H1 (cell line): ENCODE results near the gene CD28. TPM values are rescaled to one million over a fixed set of nuclear protein-coding genes. Genes with fewer than 3 reads are reported as not detected.

ENCODE experiments used
- CBX5 ChIP-seq: fragments of 300-800, 300-1000 bp; sonication (generic); IDR thresholded peaks from 2 replicates; pipeline ENCODE4 v1.7.1; 2016; ENCODE audit warnings: antibody characterized with exemption, low read length, low read depth
- CREB1 ChIP-seq: IDR thresholded peaks from 2 replicates; pipeline ENCODE4 v1.6.1; 2012; ENCODE audit warnings: inconsistent platforms
- GTF2F1 ChIP-seq: IDR thresholded peaks from 2 replicates; pipeline ENCODE4 v1.6.1; 2012; ENCODE audit warnings: low read depth, low read length, improper control_type of control experiment, borderline replicate concordance
- HDAC2 ChIP-seq, 2 experiments: fragments of 300-600 bp in 1 of 2; sonication (generic) in 1 of 2; IDR thresholded peaks; 2 replicates each; pipeline ENCODE4 v1.6.1; 2011 to 2012; ENCODE audit warnings: low read depth in 2 of 2, low read length in 2 of 2, mild to moderate bottlenecking in 2 of 2, moderate library complexity in 2 of 2, borderline replicate concordance in 1 of 2, inconsistent platforms in 1 of 2
- MAFK ChIP-seq: IDR thresholded peaks from 2 replicates; pipeline ENCODE4 v1.6.1; 2012; ENCODE audit warnings: low read depth, mild to moderate bottlenecking, improper control_type of control experiment, low read length
- RAD21 ChIP-seq, 2 experiments: IDR thresholded peaks in 1 of 2; conservative IDR thresholded peaks in 1 of 2; 2 replicates each; pipeline ENCODE4 v1.6.1; 2011; ENCODE audit warnings: low read depth in 2 of 2, low read length in 2 of 2, improper control_type of control experiment in 1 of 2, inconsistent platforms in 1 of 2, mild to moderate bottlenecking in 1 of 2, moderate library complexity in 1 of 2
- RNF2 ChIP-seq: fragments of 200-900, 300-1000 bp; sonication (generic); IDR thresholded peaks from 2 replicates; pipeline ENCODE4 v1.7.1; 2016; ENCODE audit warnings: borderline replicate concordance, low read depth, mild to moderate bottlenecking, antibody characterized with exemption, low read length; ENCODE audit not compliant: poor library complexity, severe bottlenecking; ENCODE audit errors: missing control alignments
- SUZ12 ChIP-seq: fragments of 200-600 bp; sonication (generic); IDR thresholded peaks from 2 replicates; pipeline ENCODE4 v1.6.1; 2012; ENCODE audit warnings: mild to moderate bottlenecking, inconsistent platforms, low read length, moderate library complexity, mixed read lengths
- TEAD4 ChIP-seq: IDR thresholded peaks from 2 replicates; pipeline ENCODE4 v1.6.1; 2012; ENCODE audit warnings: low read depth, low read length, inconsistent platforms, mixed read lengths
- ZNF274 ChIP-seq: IDR thresholded peaks from 2 replicates; pipeline ENCODE4 v1.7.0; 2012; ENCODE audit warnings: low read length, borderline replicate concordance; ENCODE audit errors: extremely low read depth
- polyA plus RNA-seq, 7 experiments: library from polyadenylated mRNA; depleted of rRNA in 3 of 7; stranded (reverse) in 5 of 7; unstranded in 2 of 7; fragments of >200 nt in 5 of 7; fragments of 200-250 nt in 2 of 7; gene quantifications; 1 replicate in 5 of 7; 2 replicates in 1 of 7; 4 replicates in 1 of 7; pipeline versions ENCODE4 v1.2.1 to v1.2.3, GENCODE V29; 2011 to 2013; ENCODE audit warnings: missing spikeins in 2 of 7, mixed read lengths in 2 of 7
- total RNA-seq: library from RNA; stranded (reverse); fragmentation: NEBNext Ultra II Directional; extraction: Animal tissue kit (Norgen Biotek cat#: 25700); gene quantifications from 2 replicates; pipeline ENCODE4 v1.2.1, GENCODE V29; 2021
- TF ChIP-seq, protein P1 (sequence below): fragments of 300-600 bp; sonication (generic); IDR thresholded peaks from 2 replicates; pipeline ENCODE4 v1.7.1; 2012; ENCODE audit warnings: low read length, moderate library complexity, mild to moderate bottlenecking, inconsistent platforms; ENCODE audit not compliant: insufficient replicate concordance

Gene CD28
- total and polyA plus RNA-seq, 2 of the 8 experiments (the other 6 are each of a cell fraction or from before 2014, with no cell fraction given), result not detected

DNA sequence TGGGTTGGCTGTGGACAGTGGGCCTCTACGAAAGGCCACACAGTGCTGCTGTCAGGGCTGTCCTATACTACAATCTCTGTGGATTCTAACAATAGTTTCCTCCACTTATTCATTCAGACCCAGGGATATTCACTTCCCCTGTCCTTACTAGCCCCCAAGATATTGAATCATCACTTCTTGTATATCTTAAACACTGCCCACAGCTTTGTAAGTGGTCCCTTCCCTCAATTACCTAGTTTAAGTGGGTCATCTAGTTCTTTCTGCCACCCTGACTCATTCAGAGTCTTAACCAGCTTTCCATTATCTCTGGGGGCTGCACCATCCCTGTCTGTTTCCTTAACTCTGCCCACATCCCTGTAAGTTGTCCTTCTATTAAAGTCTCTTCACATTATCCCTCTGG is 69.2 kb downstream of the CD28 start (continued):
- TF ChIP-seq, protein P1, sequence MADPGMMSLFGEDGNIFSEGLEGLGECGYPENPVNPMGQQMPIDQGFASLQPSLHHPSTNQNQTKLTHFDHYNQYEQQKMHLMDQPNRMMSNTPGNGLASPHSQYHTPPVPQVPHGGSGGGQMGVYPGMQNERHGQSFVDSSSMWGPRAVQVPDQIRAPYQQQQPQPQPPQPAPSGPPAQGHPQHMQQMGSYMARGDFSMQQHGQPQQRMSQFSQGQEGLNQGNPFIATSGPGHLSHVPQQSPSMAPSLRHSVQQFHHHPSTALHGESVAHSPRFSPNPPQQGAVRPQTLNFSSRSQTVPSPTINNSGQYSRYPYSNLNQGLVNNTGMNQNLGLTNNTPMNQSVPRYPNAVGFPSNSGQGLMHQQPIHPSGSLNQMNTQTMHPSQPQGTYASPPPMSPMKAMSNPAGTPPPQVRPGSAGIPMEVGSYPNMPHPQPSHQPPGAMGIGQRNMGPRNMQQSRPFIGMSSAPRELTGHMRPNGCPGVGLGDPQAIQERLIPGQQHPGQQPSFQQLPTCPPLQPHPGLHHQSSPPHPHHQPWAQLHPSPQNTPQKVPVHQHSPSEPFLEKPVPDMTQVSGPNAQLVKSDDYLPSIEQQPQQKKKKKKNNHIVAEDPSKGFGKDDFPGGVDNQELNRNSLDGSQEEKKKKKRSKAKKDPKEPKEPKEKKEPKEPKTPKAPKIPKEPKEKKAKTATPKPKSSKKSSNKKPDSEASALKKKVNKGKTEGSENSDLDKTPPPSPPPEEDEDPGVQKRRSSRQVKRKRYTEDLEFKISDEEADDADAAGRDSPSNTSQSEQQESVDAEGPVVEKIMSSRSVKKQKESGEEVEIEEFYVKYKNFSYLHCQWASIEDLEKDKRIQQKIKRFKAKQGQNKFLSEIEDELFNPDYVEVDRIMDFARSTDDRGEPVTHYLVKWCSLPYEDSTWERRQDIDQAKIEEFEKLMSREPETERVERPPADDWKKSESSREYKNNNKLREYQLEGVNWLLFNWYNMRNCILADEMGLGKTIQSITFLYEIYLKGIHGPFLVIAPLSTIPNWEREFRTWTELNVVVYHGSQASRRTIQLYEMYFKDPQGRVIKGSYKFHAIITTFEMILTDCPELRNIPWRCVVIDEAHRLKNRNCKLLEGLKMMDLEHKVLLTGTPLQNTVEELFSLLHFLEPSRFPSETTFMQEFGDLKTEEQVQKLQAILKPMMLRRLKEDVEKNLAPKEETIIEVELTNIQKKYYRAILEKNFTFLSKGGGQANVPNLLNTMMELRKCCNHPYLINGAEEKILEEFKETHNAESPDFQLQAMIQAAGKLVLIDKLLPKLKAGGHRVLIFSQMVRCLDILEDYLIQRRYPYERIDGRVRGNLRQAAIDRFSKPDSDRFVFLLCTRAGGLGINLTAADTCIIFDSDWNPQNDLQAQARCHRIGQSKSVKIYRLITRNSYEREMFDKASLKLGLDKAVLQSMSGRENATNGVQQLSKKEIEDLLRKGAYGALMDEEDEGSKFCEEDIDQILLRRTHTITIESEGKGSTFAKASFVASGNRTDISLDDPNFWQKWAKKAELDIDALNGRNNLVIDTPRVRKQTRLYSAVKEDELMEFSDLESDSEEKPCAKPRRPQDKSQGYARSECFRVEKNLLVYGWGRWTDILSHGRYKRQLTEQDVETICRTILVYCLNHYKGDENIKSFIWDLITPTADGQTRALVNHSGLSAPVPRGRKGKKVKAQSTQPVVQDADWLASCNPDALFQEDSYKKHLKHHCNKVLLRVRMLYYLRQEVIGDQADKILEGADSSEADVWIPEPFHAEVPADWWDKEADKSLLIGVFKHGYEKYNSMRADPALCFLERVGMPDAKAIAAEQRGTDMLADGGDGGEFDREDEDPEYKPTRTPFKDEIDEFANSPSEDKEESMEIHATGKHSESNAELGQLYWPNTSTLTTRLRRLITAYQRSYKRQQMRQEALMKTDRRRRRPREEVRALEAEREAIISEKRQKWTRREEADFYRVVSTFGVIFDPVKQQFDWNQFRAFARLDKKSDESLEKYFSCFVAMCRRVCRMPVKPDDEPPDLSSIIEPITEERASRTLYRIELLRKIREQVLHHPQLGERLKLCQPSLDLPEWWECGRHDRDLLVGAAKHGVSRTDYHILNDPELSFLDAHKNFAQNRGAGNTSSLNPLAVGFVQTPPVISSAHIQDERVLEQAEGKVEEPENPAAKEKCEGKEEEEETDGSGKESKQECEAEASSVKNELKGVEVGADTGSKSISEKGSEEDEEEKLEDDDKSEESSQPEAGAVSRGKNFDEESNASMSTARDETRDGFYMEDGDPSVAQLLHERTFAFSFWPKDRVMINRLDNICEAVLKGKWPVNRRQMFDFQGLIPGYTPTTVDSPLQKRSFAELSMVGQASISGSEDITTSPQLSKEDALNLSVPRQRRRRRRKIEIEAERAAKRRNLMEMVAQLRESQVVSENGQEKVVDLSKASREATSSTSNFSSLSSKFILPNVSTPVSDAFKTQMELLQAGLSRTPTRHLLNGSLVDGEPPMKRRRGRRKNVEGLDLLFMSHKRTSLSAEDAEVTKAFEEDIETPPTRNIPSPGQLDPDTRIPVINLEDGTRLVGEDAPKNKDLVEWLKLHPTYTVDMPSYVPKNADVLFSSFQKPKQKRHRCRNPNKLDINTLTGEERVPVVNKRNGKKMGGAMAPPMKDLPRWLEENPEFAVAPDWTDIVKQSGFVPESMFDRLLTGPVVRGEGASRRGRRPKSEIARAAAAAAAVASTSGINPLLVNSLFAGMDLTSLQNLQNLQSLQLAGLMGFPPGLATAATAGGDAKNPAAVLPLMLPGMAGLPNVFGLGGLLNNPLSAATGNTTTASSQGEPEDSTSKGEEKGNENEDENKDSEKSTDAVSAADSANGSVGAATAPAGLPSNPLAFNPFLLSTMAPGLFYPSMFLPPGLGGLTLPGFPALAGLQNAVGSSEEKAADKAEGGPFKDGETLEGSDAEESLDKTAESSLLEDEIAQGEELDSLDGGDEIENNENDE, result no peak
- TF ChIP-seq CREB1, result no peak
- no peak for TF ChIP-seq CBX5
- no peak for TF ChIP-seq HDAC2 (IDR thresholded peaks at IDR 0.05; ENCODE audit: borderline replicate concordance in 1 of 2, low read depth in 2 of 2, low read length in 2 of 2)
- TF ChIP-seq RAD21 (IDR thresholded peaks at IDR 0.05 in 1 of 2, conservative IDR thresholded peaks at IDR 0.05 in 1 of 2; ENCODE audit: low read depth in 2 of 2, low read length in 2 of 2), result no peak
- TF ChIP-seq TEAD4, result no peak
- no peak for TF ChIP-seq SUZ12
- TF ChIP-seq MAFK, result no peak
- no peak for TF ChIP-seq RNF2
- no peak for TF ChIP-seq GTF2F1
- TF ChIP-seq ZNF274, result no peak
